Measurements from ENCODE around the gene POLR3F.
A peak's percentile ranks its signal among the peaks of the same experiment; 100 is the strongest.
"Not testable (repeated sequence)": the region's sequence is repeated elsewhere in the genome, so short reads cannot be mapped to it uniquely, and the experiment has no call there.

Gene POLR3F

DNA sequence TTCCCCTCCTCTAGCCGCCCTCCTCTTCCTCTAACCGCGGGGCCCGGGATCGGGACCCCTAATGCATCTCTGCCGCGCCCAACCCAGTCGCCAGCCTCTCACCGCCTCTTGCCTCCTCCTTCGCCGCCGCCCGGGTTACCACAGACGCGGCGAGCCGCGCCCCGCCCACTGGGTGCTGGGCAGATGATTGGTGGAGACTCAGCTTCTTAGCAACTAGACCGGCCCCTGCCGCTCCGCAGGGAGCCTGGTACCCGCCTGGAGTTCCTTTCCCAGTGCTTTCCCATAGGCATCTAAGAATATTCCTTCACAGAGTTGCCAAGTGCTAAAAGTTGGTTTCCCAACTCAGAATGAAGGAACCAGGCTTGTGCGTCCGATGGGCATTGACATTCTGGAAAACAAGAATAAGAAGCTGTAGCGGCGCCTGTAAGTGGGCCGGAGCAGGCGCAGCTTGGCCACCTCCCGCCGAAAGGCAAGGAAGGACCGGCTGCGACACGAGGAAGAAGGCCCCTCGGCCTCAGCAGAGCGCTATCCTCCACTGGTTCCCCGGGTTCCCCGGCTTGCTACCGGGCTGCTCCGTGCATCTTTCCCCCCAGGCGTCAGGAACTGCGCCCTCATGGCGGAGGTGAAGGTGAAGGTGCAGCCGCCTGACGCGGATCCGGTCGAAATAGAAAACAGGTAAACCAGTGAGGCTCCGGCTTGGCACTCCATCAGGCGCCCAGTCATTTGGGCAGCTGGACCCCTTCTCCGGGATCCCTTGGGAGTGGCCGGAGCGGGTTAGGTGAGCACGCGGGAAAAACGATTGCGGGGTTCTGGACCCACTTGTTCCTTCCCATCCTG, at the start of gene POLR3F, which contains the start of gene DZANK1:
Gene POLR3F (plus strand): TSS at position 497 of the 837 bp plus-strand sequence. CDS start 117 bp downstream, at position 614.
Gene DZANK1 (minus strand): TSS at position 137 of the 837 bp plus-strand sequence. CDS start 1,672 bp downstream, outside the sequence.
- DNase-seq, result peak; percentile 87 to 96

DNA sequence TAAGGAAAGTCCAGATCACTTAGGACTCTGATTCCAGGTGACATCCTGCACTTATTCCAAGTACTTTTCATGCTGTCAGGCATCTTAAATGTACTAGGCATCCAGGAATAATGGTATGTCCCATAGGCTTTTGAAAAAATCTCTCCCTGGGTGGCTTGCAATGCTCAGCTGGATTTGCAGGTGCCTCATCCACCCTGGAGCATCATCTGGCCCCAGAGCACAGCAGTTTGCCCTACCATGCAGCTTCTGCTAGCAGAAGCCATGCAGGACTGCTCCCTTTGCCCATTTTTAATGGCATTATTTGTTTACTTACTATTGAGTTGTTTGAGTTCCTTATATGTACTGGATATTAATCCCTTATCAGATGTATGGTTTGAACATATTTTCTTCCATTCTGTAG, 45.6 kb upstream of the POLR3F start:
- no peak for DNase-seq

GRCh38 chr20:18427214-18427613, 40.0 kb upstream of the POLR3F start:
- DNase-seq, result no peak

DNA sequence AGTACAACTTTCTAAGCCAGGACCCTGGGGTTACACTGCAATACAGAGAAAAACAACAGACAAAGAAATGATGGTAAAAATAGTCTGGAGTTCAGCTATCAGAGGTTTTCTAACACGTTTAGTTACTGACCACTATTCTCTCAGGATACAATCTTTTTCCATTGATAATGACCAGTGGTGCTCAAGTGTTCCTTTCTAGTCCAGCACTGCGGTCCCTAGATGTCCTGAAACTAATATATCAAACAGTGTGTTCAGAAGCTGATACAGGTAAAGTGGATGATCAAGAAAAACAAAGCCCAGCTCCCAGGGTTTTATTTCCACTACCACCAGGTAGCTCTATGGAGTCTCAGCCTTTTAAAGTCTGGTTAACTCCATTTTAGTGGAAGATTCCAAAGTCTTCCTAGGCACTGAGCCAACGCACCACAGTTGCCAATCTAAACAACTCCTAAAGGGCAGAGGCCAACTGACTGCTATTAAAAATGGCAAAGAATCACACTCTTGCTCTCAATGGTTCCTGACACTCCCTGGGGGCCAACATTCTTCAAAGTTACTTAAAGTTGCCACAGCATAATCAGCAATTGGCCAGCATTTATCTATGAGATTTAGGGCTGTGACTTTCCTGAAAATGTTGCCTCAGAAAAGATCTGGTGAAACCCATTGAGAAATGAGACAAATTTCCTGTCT, 38.6 kb upstream of the POLR3F start:
- peak; percentile 3 to 24 for DNase-seq

DNA sequence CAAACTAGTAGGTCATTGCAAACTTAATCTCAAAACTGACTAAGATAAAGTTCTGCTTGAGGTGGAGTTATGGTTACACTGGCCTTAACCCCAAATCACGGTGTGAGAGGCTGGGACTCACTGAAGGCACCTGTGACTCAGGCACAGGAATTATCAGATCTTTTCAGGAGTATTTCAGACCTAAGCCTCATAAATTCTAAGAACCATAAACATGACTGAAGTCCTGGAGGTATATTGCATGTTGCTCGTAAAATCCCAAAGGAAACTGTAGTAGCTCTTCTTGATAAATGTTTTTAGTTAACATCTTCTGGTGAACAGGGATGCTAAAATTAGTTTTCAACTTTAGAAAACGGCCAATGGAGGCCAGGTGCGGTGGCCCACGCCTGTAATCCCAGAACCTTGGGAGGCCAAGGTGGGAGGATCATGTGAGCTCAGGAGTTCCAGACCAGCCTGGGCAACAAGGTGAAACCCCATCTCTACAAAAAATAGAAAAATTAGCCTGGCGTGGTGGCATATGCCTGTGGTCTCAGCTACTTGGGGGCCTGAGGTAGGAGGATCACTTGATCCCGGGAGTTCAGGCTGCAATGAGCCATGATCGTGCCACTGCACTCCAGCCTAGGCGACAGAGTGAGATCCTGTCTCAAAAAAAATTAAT, 36.9 kb upstream of the POLR3F start:
- DNase-seq, result no peak

GRCh38 chr20:18431206-18431605, 36.0 kb upstream of the POLR3F start:
- DNase-seq, result no peak

DNA sequence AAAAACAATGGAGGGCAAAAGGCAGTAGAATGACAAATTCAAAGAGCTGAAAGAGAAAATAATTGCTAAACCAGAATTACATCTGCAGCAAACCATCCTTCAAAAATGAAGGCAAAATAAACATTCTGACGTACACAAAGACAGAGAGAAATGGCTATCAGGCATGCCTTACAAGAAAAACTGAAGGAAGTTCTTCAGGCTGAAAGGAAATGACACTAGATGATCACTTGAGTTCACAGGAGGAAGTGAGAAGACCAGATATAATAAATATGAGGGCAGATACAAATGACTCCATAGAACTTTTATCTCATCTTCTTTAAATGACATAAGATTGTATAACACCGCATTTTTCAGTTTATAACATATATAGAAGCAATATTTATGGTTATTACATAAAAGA, 30.3 kb upstream of the POLR3F start:
- no peak for DNase-seq

- DNase-seq, result no peak
Measured at GRCh38 chr20:18440403-18440802, 26.8 kb upstream of the POLR3F start.

- peak; percentile 3 to 61 for DNase-seq
Measured at GRCh38 chr20:18443886-18444285, 23.3 kb upstream of the POLR3F start.

- DNase-seq, result no peak
Measured at GRCh38 chr20:18456600-18456999, 10.6 kb upstream of the POLR3F start.

GRCh38 chr20:18465536-18466200, 1.5 kb upstream of the POLR3F start:
- DNase-seq, result no peak

DNA sequence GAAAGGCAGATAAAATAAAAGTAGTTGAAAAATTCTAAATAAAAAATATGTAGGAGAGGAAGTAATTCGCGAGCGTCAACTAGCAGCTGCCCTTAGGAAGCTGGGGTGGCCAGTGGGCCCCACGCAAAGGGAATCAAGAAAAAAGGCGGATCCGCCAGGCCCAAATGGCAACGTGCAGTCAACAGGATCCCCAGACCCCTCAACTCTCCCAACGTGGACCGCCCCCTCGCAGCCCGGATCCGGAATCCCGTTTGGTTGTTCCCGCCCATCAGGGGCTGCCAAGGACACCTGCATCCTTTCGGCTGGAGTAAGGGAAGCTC, 656 bp upstream of the POLR3F start:
- DNase-seq, result no peak

GRCh38 chr20:18477218-18477617, 10.0 kb downstream of the POLR3F start:
- DNase-seq, result no peak

GRCh38 chr20:18477821-18478220, 10.6 kb downstream of the POLR3F start:
- no peak for DNase-seq

GRCh38 chr20:18481596-18481995, 14.4 kb downstream of the POLR3F start:
- no peak for DNase-seq

- no peak for DNase-seq
Measured at GRCh38 chr20:18488301-18488700, 21.1 kb downstream of the POLR3F start.

- DNase-seq, result peak in 1 of 2 experiments; percentile 6
Measured at GRCh38 chr20:18496042-18496441, 28.9 kb downstream of the POLR3F start.

DNA sequence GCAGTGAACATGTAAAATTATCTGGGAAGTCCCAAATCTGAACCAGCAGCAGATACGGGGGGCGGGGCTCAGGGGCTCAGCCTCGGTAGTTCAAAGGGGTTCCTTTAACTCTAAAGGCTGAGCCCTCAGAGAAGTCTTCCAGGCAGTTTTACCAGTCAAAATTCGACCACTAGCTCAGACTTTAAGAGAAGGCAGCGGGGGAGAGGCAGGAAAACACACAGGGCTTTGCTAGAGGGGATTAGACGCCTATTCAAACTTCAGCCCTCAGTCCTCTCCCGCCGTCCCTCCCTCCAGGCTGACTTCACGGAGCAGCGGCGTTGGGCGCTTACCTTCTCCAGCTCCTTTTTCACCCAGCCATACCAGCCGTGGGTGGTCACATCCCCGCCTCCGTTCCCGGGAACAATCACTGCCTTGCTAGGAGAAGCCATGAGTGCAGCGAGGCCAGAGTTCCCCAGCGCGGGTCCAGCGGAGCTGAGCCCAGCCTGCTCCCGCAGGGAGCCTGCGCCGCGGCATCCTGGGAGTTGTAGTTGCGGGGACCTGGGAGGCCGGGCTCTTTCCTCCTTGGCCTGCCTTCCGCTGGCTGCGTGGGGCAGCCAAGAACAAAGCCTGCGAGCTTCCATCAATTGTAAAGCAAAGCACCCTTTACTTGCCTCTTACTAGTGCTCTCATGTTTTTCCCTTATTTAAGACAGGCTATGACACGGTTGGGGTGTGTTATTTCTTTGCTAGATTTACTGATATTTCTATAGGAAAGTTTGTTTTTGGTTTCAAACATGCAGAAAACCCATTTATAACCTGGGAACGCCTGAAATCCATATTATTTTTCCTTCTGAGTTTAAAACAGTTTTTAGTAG, 29.8 kb downstream of the POLR3F start, which contains the start of gene RBBP9:
Gene RBBP9 (minus strand): TSS at position 486 of the 853 bp plus-strand sequence. CDS start 58 bp downstream, at position 428.
- peak; percentile 74 to 86 for DNase-seq

DNA sequence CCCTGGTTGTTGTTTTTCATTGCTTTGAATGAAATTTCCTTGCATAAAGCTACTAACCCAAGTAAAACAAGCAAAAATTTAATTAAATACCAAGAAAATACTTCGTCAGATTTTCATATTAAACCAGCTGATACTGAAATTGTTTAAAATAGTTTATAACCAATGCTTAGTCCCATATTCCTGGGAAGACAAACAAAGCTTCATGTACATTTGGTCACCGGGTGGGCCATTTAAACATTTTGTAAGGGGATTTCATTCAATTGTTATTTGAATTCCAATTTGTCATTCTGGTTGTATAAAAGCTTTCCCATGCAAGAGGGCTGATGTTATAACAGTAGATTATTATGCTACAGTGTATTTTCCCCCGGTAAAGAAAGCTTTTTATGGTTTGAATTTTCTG, 30.4 kb downstream of the POLR3F start:
- DNase-seq, result no peak

DNA sequence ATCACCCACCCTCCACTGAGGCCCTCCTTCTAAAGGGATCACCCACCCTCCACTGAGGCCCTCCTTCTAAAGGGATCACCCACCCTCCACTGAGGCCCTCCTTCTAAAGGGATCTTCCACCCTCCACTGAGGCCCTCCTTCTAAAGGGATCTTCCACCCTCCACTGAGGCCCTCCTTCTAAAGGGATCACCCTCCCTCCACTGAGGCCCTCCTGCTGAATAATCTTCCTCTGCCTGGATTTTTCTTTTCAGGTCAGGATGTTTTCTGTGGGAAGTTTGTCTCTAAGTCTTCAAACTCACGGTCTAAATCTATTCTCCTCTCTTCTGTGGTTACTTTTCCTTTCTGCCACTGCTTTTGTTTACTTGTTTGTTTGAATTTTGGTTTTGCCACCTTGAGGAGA, 34.5 kb downstream of the POLR3F start:
- not testable (repeated sequence) for DNase-seq

DNA sequence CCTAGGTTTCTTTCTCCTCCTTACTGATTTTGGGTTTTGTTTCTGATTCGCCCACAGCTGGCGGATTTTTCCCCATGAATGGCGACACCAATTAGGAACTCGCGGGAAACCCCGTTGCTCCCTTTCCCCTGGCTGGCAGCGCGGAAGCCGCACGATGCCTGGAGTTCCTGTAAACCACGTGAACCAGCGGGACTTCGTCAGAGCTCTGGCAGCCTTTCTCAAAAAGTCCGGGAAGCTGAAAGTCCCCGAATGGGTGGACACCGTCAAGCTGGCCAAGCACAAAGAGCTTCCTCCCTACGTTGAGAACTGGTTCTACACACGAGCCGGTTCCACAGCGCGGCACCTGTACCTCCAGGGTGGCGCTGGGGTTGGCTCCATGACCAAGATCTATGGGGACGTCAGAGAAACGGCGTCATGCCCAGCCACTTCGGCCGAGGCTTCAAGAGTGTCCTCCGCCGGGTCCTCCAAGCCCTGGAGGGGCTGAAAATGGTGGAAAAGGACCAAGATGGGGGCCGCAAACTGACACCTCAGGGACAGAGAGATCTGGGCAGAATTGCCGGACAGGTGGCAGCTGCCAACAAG, 37.4 kb downstream of the POLR3F start:
- no peak for DNase-seq

GRCh38 chr20:18506744-18507143, 39.6 kb downstream of the POLR3F start:
- no peak for DNase-seq
